Measurements from ENCODE around the gene TCF4.
A peak's percentile ranks its signal among the peaks of the same experiment; 100 is the strongest.

Gene TCF4

DNA sequence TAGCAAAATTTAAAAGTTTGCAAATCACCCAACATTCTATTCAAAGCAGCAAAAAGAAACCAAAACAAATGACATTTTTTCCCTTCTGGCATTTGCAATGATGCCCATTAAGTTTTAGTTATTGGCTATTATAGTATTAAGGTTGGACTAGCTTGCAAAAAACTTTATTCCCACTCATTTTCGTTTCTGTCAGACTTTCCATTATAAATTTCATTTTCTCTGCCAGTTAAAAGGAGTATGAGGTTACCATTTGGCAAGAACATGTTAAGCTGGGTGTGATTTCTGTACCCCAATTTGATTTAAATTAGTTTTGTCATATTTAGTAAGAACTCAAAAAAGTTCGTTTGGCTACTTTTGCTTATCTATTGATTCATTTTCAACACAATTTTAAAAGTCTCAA is 187.9 kb downstream of the TCF4 start:
- Histone ChIP-seq H3K14ac (ENCODE audit: low read length) (no peak overlapping the region), H2BK120ac (ENCODE audit: insufficient read depth, low read length, poor library complexity) (no peak overlapping the region), H3K79me1 (ENCODE audit: low read length) (no peaks in the 10 kb centered on the region), H2BK12ac (ENCODE audit: low read length) (no peak overlapping the region), H3K4me3 (ENCODE audit: low read depth, low read length) (no peak overlapping the region), H2AFZ (ENCODE audit: insufficient read depth, low read length, poor library complexity) (no peak overlapping the region), H3K9ac (ENCODE audit: low read length) (no peak overlapping the region), H3K18ac (ENCODE audit: low read length) (no peak overlapping the region), H3K27ac (ENCODE audit: low read depth, low read length) (no peak overlapping the region), H2AK5ac (ENCODE audit: low read length) (no peak overlapping the region), H3K4ac (ENCODE audit: low read depth, low read length) (no peak overlapping the region), H2BK5ac (ENCODE audit: low read depth, low read length, poor library complexity) (no peak overlapping the region), H3K9me3 (ENCODE audit: insufficient read depth, low read depth, low read length) (no peaks in the 10 kb centered on the region), H4K8ac (ENCODE audit: low read depth, low read length) (no peak overlapping the region), H3K23ac (ENCODE audit: low read length) (no peak overlapping the region), H3K4me2 (ENCODE audit: low read length) (no peak overlapping the region), H3K79me2 (ENCODE audit: control insufficient read depth, insufficient read depth, low read length, poor library complexity) (no peaks in the 10 kb centered on the region), H4K91ac (ENCODE audit: low read depth, low read length) (no peak overlapping the region), H3K4me1 (ENCODE audit: control insufficient read depth in 1 of 2, insufficient read depth in 2 of 2, low read length in 2 of 2) (peaks cover 0 to 12% of the 10 kb centered on the region in 2 experiments), H4K12ac (ENCODE audit: low read depth, low read length) (no peak overlapping the region), H3K36me3 (ENCODE audit: control insufficient read depth in 1 of 2, insufficient read depth in 2 of 2, low read length in 2 of 2) (peaks cover 0 to 7% of the 10 kb centered on the region in 2 experiments), H3K27me3 (ENCODE audit: insufficient read depth, low read length) (no peaks in the 10 kb centered on the region)
- DNase-seq: no peak
- WGBS (ENCODE audit: extremely low coverage, insufficient coverage, insufficient read length): no CpG with 5 or more reads among the region's 2 CpGs

DNA sequence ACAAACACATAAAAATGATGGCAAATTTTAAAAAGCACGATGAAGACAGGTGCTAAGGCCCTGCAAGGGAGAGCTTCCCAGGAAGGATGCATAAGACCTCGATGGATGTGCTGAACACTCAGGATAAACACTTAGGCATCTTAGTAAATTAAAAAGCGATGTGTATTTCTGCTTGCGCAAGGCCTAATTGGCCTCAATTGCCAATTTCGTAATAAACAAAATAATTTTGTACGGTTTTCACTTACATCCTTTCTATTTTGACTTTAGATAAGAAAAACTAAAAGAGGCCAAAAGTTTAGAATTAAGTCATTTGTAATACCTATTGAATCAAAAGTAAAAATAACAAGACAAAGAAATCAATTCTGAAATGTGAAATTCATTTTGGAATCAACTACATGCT is 189.1 kb downstream of the TCF4 start:
- no peak overlapping the region for H4K12ac ChIP-seq (ENCODE audit: low read depth, low read length)
- H4K91ac ChIP-seq (ENCODE audit: low read depth, low read length): no peak overlapping the region
- H3K23ac ChIP-seq (ENCODE audit: low read length): no peak overlapping the region
- no peak overlapping the region for H3K27ac ChIP-seq (ENCODE audit: low read depth, low read length)
- no peak overlapping the region for H3K4ac ChIP-seq (ENCODE audit: low read depth, low read length)
- peaks cover 0 to 12% of the 10 kb centered on the region in 2 experiments for H3K4me1 ChIP-seq (ENCODE audit: control insufficient read depth in 1 of 2, insufficient read depth in 2 of 2, low read length in 2 of 2)
- no peak for DNase-seq
- H3K18ac ChIP-seq (ENCODE audit: low read length): no peak overlapping the region
- no peaks in the 10 kb centered on the region for H3K79me2 ChIP-seq (ENCODE audit: control insufficient read depth, insufficient read depth, low read length, poor library complexity)
- no CpG with 5 or more reads among the region's 6 CpGs for WGBS (ENCODE audit: extremely low coverage, insufficient coverage, insufficient read length)
- H3K36me3 ChIP-seq (ENCODE audit: control insufficient read depth in 1 of 2, insufficient read depth in 2 of 2, low read length in 2 of 2): peaks cover 0 to 7% of the 10 kb centered on the region in 2 experiments
- H2BK12ac ChIP-seq (ENCODE audit: low read length): no peak overlapping the region
- H2BK120ac ChIP-seq (ENCODE audit: insufficient read depth, low read length, poor library complexity): no peak overlapping the region
- no peaks in the 10 kb centered on the region for H3K79me1 ChIP-seq (ENCODE audit: low read length)
- no peaks in the 10 kb centered on the region for H3K9me3 ChIP-seq (ENCODE audit: insufficient read depth, low read depth, low read length)
- no peak overlapping the region for H3K4me3 ChIP-seq (ENCODE audit: low read depth, low read length)
- H3K4me2 ChIP-seq (ENCODE audit: low read length): no peak overlapping the region
- no peak overlapping the region for H3K14ac ChIP-seq (ENCODE audit: low read length)
- H2BK5ac ChIP-seq (ENCODE audit: low read depth, low read length, poor library complexity): no peak overlapping the region
- H3K9ac ChIP-seq (ENCODE audit: low read length): no peak overlapping the region
- H2AFZ ChIP-seq (ENCODE audit: insufficient read depth, low read length, poor library complexity): no peak overlapping the region
- no peak overlapping the region for H4K8ac ChIP-seq (ENCODE audit: low read depth, low read length)
- H2AK5ac ChIP-seq (ENCODE audit: low read length): no peak overlapping the region
- no peaks in the 10 kb centered on the region for H3K27me3 ChIP-seq (ENCODE audit: insufficient read depth, low read length)

DNA sequence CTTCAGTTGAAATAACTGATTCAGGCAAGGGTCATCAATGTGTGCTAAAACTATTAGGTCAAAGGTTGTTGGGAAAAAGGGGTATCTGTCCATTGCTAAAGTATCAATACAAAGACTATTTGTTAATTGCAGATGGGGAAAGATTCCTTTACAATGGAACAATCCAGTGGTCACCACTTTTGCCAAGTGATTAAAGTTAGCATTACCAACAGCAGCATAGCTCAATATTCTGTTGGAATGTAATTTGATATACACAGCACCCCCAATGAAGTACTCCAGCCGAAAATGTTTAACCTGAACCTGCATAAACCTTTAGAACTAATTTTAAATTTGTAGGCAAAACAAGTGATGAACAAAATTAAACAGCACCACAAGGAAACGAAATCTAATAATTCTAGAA is 191.0 kb downstream of the TCF4 start:
- Histone ChIP-seq H3K4me1 (ENCODE audit: control insufficient read depth in 1 of 2, insufficient read depth in 2 of 2, low read length in 2 of 2) (peaks cover 0 to 6% of the 10 kb centered on the region in 2 experiments), H3K9ac (ENCODE audit: low read length) (no peak overlapping the region), H3K4me2 (ENCODE audit: low read length) (no peak overlapping the region), H3K36me3 (ENCODE audit: control insufficient read depth in 1 of 2, insufficient read depth in 2 of 2, low read length in 2 of 2) (peaks cover 0 to 7% of the 10 kb centered on the region in 2 experiments), H3K27me3 (ENCODE audit: insufficient read depth, low read length) (no peaks in the 10 kb centered on the region), H3K27ac (ENCODE audit: low read depth, low read length) (no peak overlapping the region), H3K4ac (ENCODE audit: low read depth, low read length) (no peak overlapping the region), H3K23ac (ENCODE audit: low read length) (no peak overlapping the region), H3K4me3 (ENCODE audit: low read depth, low read length) (no peak overlapping the region), H3K9me3 (ENCODE audit: insufficient read depth, low read depth, low read length) (no peaks in the 10 kb centered on the region), H3K14ac (ENCODE audit: low read length) (no peak overlapping the region), H4K91ac (ENCODE audit: low read depth, low read length) (no peak overlapping the region), H2AFZ (ENCODE audit: insufficient read depth, low read length, poor library complexity) (no peak overlapping the region), H2BK12ac (ENCODE audit: low read length) (no peak overlapping the region), H2BK5ac (ENCODE audit: low read depth, low read length, poor library complexity) (no peak overlapping the region), H2BK120ac (ENCODE audit: insufficient read depth, low read length, poor library complexity) (no peak overlapping the region), H3K18ac (ENCODE audit: low read length) (no peak overlapping the region), H2AK5ac (ENCODE audit: low read length) (no peak overlapping the region), H3K79me1 (ENCODE audit: low read length) (no peaks in the 10 kb centered on the region), H3K79me2 (ENCODE audit: control insufficient read depth, insufficient read depth, low read length, poor library complexity) (no peaks in the 10 kb centered on the region), H4K12ac (ENCODE audit: low read depth, low read length) (no peak overlapping the region), H4K8ac (ENCODE audit: low read depth, low read length) (no peak overlapping the region)
- DNase-seq: no peak
- WGBS (ENCODE audit: extremely low coverage, insufficient coverage, insufficient read length): no CpG with 5 or more reads among the region's 2 CpGs

DNA sequence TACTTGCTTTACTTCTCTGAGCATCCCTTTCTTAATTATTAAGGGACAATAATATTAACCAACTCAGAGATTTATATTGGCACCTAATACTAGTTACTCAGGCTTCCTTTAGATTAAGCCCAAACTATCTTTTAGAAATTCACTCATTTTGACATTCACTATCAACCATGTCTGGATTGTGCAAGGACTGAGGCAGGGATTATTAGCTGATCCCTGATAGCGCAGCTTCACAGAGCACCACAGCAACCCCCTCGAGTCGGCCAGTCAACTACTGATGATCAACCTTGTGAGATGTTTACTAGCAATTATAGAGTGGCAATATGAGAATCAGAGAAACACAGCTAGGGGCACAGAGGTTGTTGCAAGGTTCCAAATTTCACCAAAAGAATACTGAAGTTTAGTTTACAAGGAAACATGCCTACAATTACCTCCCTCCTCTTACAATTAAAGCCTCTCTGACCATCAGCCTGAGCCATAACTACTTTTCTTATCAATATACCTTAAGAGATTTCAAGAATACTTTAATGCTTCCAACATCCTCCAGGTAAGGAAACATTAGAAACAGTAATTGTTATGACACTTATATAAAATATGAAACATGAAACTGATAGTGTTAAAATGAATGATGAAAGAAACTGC is 191.6 kb downstream of the TCF4 start:
- Histone ChIP-seq H4K91ac (ENCODE audit: low read depth, low read length) (no peak overlapping the region), H4K8ac (ENCODE audit: low read depth, low read length) (no peak overlapping the region), H2BK5ac (ENCODE audit: low read depth, low read length, poor library complexity) (no peak overlapping the region), H3K14ac (ENCODE audit: low read length) (no peak overlapping the region), H3K36me3 (ENCODE audit: control insufficient read depth in 1 of 2, insufficient read depth in 2 of 2, low read length in 2 of 2) (peaks cover 0 to 7% of the 10 kb centered on the region in 2 experiments), H3K27me3 (ENCODE audit: insufficient read depth, low read length) (no peaks in the 10 kb centered on the region), H3K4me3 (ENCODE audit: low read depth, low read length) (no peak overlapping the region), H2AFZ (ENCODE audit: insufficient read depth, low read length, poor library complexity) (no peak overlapping the region), H3K9ac (ENCODE audit: low read length) (no peak overlapping the region), H2BK120ac (ENCODE audit: insufficient read depth, low read length, poor library complexity) (no peak overlapping the region), H3K27ac (ENCODE audit: low read depth, low read length) (no peak overlapping the region), H3K18ac (ENCODE audit: low read length) (no peak overlapping the region), H3K79me2 (ENCODE audit: control insufficient read depth, insufficient read depth, low read length, poor library complexity) (no peaks in the 10 kb centered on the region), H3K23ac (ENCODE audit: low read length) (no peak overlapping the region), H3K9me3 (ENCODE audit: insufficient read depth, low read depth, low read length) (no peaks in the 10 kb centered on the region), H2BK12ac (ENCODE audit: low read length) (no peak overlapping the region), H4K12ac (ENCODE audit: low read depth, low read length) (no peak overlapping the region), H2AK5ac (ENCODE audit: low read length) (no peak overlapping the region), H3K4me1 (ENCODE audit: control insufficient read depth in 1 of 2, insufficient read depth in 2 of 2, low read length in 2 of 2) (peaks cover 0 to 5% of the 10 kb centered on the region in 2 experiments), H3K4me2 (ENCODE audit: low read length) (no peak overlapping the region), H3K79me1 (ENCODE audit: low read length) (no peaks in the 10 kb centered on the region), H3K4ac (ENCODE audit: low read depth, low read length) (peak overlapping the region; percentile 24)
- no CpG with 5 or more reads among the region's 3 CpGs for WGBS (ENCODE audit: extremely low coverage, insufficient coverage, insufficient read length)
- no peak for DNase-seq

Data from trophoblast cell (in vitro differentiated cells and primary cell).